ENCODE measurements around the gene EFCAB11. TPM values are rescaled to one million over a fixed set of nuclear protein-coding genes. Genes with fewer than 3 reads are reported as not detected.

The EFCAB11 gene
- polyA plus RNA-seq, 1 donor (not counting 4 experiments of a cell fraction or from before 2014, with no cell fraction given), result 12.9 TPM

DNA sequence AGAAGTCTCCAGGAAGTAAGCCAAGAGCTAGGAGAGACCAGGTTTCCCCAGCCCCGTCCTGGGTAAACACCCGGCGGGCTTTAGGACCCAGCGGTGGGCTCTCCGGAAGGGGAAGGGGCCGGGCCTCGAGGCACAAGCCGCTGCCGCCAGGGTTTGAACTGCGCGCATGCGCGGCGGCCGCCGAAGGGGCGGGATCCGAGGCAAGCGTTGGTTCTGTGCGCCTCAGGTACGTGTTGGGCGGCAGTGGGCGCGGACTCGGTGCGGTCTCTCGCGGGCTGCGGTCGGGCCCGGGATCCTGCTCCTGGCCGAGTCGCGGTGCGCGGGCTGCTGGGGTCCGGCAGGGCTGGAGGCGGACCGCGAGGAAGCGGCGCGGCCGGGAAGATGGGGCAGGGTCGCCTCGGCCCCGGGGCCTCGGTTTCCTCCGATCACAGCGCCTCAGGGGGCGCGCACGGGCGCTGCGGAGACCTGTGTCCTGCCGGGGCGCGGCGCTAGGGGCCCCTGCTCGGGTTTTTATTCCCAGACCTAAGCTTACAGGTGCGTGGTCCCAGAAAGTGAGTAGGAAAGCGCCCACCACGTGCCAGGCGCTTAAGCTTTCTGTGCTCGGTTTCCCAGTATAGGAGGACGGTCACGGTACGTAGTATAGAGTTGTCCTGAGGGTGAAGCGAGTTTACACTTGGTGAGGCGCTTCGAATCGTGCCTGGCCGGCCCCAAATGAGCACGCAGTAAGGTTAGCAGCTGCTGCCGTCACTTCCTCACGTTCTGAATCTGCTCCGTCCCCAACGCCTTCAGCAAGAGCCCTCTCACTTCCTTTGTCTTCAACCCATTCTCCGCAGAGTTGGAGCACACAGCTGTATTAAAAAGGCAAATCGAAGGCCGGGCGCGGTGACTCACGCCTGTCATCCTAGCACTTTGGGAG is 1.5 kb upstream of the EFCAB11 start, which contains the start of gene TDP1:
Gene TDP1 (plus strand): TSS at position 183 of the 916 bp plus-strand sequence. CDS start 7,188 bp downstream, outside the sequence.
- FAIRE-seq (peak; percentile 76), DNase-seq (ENCODE audit: low read depth, low spot score) (peak; percentile 91)
- TF ChIP-seq, protein P1, sequence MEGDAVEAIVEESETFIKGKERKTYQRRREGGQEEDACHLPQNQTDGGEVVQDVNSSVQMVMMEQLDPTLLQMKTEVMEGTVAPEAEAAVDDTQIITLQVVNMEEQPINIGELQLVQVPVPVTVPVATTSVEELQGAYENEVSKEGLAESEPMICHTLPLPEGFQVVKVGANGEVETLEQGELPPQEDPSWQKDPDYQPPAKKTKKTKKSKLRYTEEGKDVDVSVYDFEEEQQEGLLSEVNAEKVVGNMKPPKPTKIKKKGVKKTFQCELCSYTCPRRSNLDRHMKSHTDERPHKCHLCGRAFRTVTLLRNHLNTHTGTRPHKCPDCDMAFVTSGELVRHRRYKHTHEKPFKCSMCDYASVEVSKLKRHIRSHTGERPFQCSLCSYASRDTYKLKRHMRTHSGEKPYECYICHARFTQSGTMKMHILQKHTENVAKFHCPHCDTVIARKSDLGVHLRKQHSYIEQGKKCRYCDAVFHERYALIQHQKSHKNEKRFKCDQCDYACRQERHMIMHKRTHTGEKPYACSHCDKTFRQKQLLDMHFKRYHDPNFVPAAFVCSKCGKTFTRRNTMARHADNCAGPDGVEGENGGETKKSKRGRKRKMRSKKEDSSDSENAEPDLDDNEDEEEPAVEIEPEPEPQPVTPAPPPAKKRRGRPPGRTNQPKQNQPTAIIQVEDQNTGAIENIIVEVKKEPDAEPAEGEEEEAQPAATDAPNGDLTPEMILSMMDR (optimal IDR thresholded peaks at IDR 0.05 in 1 of 3, IDR thresholded peaks at IDR 0.05 in 1 of 3, conservative IDR thresholded peaks at IDR 0.05 in 1 of 3; ENCODE audit: extremely low read depth in 1 of 3, insufficient read depth in 2 of 3, low read length in 3 of 3), result no peak
- TF ChIP-seq EZH2 (IDR thresholded peaks at IDR 0.05; ENCODE audit: low read length), result no peak
- H3K4me3 ChIP-seq (ENCODE audit: control insufficient read depth in 2 of 3, extremely low read depth in 1 of 3, insufficient read depth in 2 of 3, low read depth in 1 of 3, low read length in 3 of 3), result peak within 1 kb of the TSS; percentile 54 to 95 (median 76)
- H3K36me3 ChIP-seq (ENCODE audit: control insufficient read depth in 2 of 2, extremely low read depth in 1 of 2, insufficient read depth in 2 of 2, low read length in 2 of 2), result peaks cover 6 to 10% of the 10 kb centered on the region in 2 experiments
- peak within 1 kb of the TSS; percentile 90 for H3K4me2 ChIP-seq (ENCODE audit: control insufficient read depth, extremely low read depth, insufficient read depth, low read depth, low read length)
- H4K20me1 ChIP-seq (ENCODE audit: control insufficient read depth, extremely low read depth, insufficient read depth, low read length), result no peaks in the 10 kb centered on the region
- H3K79me2 ChIP-seq (ENCODE audit: control insufficient read depth, insufficient read depth, low read length), result peaks cover 22% of the 10 kb centered on the region
- H3K9ac ChIP-seq (ENCODE audit: control insufficient read depth, extremely low read depth, insufficient read depth, low read length), result peak within 1 kb of the TSS; percentile 88
- H3K9me3 ChIP-seq (ENCODE audit: control insufficient read depth, low read depth, low read length), result no peaks in the 10 kb centered on the region
- peak within 1 kb of the TSS; percentile 97 for H2AFZ ChIP-seq (ENCODE audit: control insufficient read depth, low read length)
- H3K27ac ChIP-seq (ENCODE audit: control insufficient read depth, insufficient read depth, low read length), result peak within 1 kb of the TSS; percentile 88
- H3K4me1 ChIP-seq (ENCODE audit: control insufficient read depth, extremely low read depth, insufficient read depth, low read length), result peaks cover 18% of the 10 kb centered on the region
- H3K9me1 ChIP-seq (ENCODE audit: control insufficient read depth, extremely low read depth, insufficient read depth, low read length), result no peaks in the 10 kb centered on the region
- H3K27me3 ChIP-seq (ENCODE audit: control insufficient read depth, extremely low read depth, insufficient read depth, low read length), result no peaks in the 10 kb centered on the region
- dilution Hi-C loops (cut with MboI; ENCODE audit: extremely low pct_ligation_motif_present, low sequenced_read_pairs), result no loop called here

DNA sequence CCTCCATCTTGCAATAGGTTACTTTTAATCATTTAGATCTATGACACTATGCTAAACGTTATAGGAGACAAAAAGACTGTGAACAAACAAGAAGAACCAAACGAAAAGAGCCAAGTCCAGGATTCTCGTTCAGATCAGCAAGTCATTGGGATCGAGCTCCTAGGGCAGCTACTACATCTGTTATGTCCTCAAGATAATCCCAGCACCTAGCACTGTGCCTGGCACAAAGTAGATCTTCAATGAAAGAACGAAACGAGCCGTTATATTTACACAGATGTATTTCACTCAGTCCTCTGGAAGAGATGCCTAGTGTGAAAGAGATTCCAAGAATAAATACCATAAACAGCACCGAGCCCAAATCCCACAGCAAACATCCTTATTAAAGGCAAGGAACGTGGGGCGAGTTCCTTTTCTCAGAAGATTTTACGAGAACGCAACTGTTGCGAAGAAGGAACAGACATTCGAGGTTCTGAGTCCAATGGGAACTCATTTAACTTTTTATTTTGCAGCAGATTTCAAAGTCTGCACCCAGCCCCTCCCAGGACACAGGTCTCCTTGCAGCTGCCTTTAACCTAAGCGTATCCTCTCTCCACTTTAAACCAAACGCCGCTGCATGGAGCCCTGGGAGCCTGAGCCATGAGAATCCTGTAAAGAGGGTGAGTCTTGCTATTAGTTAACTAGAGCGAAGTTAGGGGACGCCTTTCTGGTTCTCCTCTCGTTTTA is 653 bp upstream of the EFCAB11 start:
- peaks cover 18% of the 10 kb centered on the region for H3K4me1 ChIP-seq (ENCODE audit: control insufficient read depth, extremely low read depth, insufficient read depth, low read length)
- peak overlapping the region; percentile 88 for H3K9ac ChIP-seq (ENCODE audit: control insufficient read depth, extremely low read depth, insufficient read depth, low read length)
- no peaks in the 10 kb centered on the region for H3K9me1 ChIP-seq (ENCODE audit: control insufficient read depth, extremely low read depth, insufficient read depth, low read length)
- no peaks in the 10 kb centered on the region for H4K20me1 ChIP-seq (ENCODE audit: control insufficient read depth, extremely low read depth, insufficient read depth, low read length)
- peak overlapping the region; percentile 54 to 95 (median 76) for H3K4me3 ChIP-seq (ENCODE audit: control insufficient read depth in 2 of 3, extremely low read depth in 1 of 3, insufficient read depth in 2 of 3, low read depth in 1 of 3, low read length in 3 of 3)
- DNase-seq (ENCODE audit: low read depth, low spot score), result no peak
- H3K36me3 ChIP-seq (ENCODE audit: control insufficient read depth in 2 of 2, extremely low read depth in 1 of 2, insufficient read depth in 2 of 2, low read length in 2 of 2), result peaks cover 6 to 10% of the 10 kb centered on the region in 2 experiments
- H2AFZ ChIP-seq (ENCODE audit: control insufficient read depth, low read length), result peak overlapping the region; percentile 97
- no peaks in the 10 kb centered on the region for H3K9me3 ChIP-seq (ENCODE audit: control insufficient read depth, low read depth, low read length)
- H3K27ac ChIP-seq (ENCODE audit: control insufficient read depth, insufficient read depth, low read length), result peak overlapping the region; percentile 88
- H3K79me2 ChIP-seq (ENCODE audit: control insufficient read depth, insufficient read depth, low read length), result peaks cover 18% of the 10 kb centered on the region
- dilution Hi-C loops (cut with MboI; ENCODE audit: extremely low pct_ligation_motif_present, low sequenced_read_pairs), result no loop called here
- TF ChIP-seq EZH2 (IDR thresholded peaks at IDR 0.05; ENCODE audit: low read length), result no peak
- TF ChIP-seq, protein P1 (optimal IDR thresholded peaks at IDR 0.05 in 1 of 3, IDR thresholded peaks at IDR 0.05 in 1 of 3, conservative IDR thresholded peaks at IDR 0.05 in 1 of 3; ENCODE audit: extremely low read depth in 1 of 3, insufficient read depth in 2 of 3, low read length in 3 of 3), result no peak
- peak overlapping the region; percentile 90 for H3K4me2 ChIP-seq (ENCODE audit: control insufficient read depth, extremely low read depth, insufficient read depth, low read depth, low read length)
- no peaks in the 10 kb centered on the region for H3K27me3 ChIP-seq (ENCODE audit: control insufficient read depth, extremely low read depth, insufficient read depth, low read length)
- no peak for FAIRE-seq
